Endothelial cell of umbilical vein (primary cell): ENCODE measurements around the gene NUS1. TPM values are rescaled to one million over a fixed set of nuclear protein-coding genes. Genes with fewer than 3 reads are reported as not detected.

Experiments used
- BruUV-seq: library from RNA; stranded (reverse); fragments of 400-500 nt; replicated peaks from 2 replicates; lab custom pipeline; 2021; lab: Mats Ljungman, UMichigan
- CTCF ChIA-PET: fragments of 300-600, 350-600 bp; sonication (Branson Sonifier 250); formaldehyde crosslinking; loops from one replicate; lab custom pipeline; 2021; ENCODE audit warnings: antibody characterized with exemption, inconsistent platforms; lab: Charles Lee
- POLR2A ChIA-PET: fragments of 300-600, 350-600 bp; sonication (Branson Sonifier 250); formaldehyde crosslinking; loops from one replicate; lab custom pipeline; 2021; ENCODE audit warnings: antibody characterized with exemption, inconsistent platforms; lab: Charles Lee
- DNase-seq: peaks from one replicate; pipeline ENCODE4 v3.0.0-alpha.2; 2011; ENCODE audit warnings: low read depth, low spot score
- FAIRE-seq: peaks from 2 replicates; lab custom pipeline; 2011; peaks lifted over from hg19 to GRCh38; lab: Jason Lieb, UNC
- H2AFZ ChIP-seq: 2 replicates; pipeline ENCODE4 v1.6.0; 2012; ENCODE audit warnings: low read depth, low read length, control low read depth, inconsistent platforms
- H3K27ac ChIP-seq: 2 replicates; pipeline ENCODE4 v1.5.1; 2011; ENCODE audit warnings: low read depth, mild to moderate bottlenecking, control low read depth, low read length, moderate library complexity; ENCODE audit not compliant: insufficient read depth
- H3K27me3 ChIP-seq, 2 experiments: 2 replicates each; pipeline versions ENCODE4 v1.6.0 to v1.6.1; 2011; ENCODE audit warnings: low read length in 2 of 2, mixed read lengths in 1 of 2; ENCODE audit not compliant: control insufficient read depth in 2 of 2, insufficient read depth in 2 of 2
- H3K36me3 ChIP-seq, 2 experiments: 2 replicates in 1 of 2; 3 replicates in 1 of 2; pipeline ENCODE4 v1.5.1; 2011; ENCODE audit warnings: low read length in 2 of 2, mild to moderate bottlenecking in 1 of 2, moderate library complexity in 1 of 2; ENCODE audit not compliant: control insufficient read depth in 2 of 2, insufficient read depth in 2 of 2; ENCODE audit errors: extremely low read depth in 1 of 2
- H3K4me1 ChIP-seq: 3 replicates; pipeline ENCODE4 v1.5.1; 2011; ENCODE audit warnings: mild to moderate bottlenecking, low read length; ENCODE audit not compliant: control insufficient read depth, insufficient read depth; ENCODE audit errors: extremely low read depth
- H3K4me2 ChIP-seq: 2 replicates; pipeline ENCODE4 v1.6.1; 2011; ENCODE audit warnings: low read length, control low read depth, mixed read lengths; ENCODE audit not compliant: insufficient read depth
- H3K4me3 ChIP-seq, 3 experiments: fragments of 200-600 bp in 1 of 3; sonication (generic), shearing (Covaris generic) in 1 of 3; replicated peaks in 1 of 3; 2 replicates each; pipeline ENCODE4 v1.5.1; 2011 to 2016; ENCODE audit warnings: control low read depth in 3 of 3, low read length in 3 of 3, mild to moderate bottlenecking in 2 of 3, inconsistent platforms in 1 of 3, low read depth in 1 of 3, moderate library complexity in 1 of 3; ENCODE audit not compliant: insufficient read depth in 1 of 3
- H3K79me2 ChIP-seq: 2 replicates; pipeline ENCODE4 v1.6.0; 2012; ENCODE audit warnings: low read length, inconsistent platforms; ENCODE audit not compliant: control insufficient read depth, insufficient read depth
- H3K9ac ChIP-seq: replicated peaks from 2 replicates; pipeline ENCODE3; 2011; ENCODE audit warnings: low read length, control low read depth; ENCODE audit not compliant: insufficient read depth; ENCODE audit errors: extremely low read depth
- H3K9me1 ChIP-seq: replicated peaks from 3 replicates; pipeline ENCODE4 v1.6.0; 2011; ENCODE audit warnings: mild to moderate bottlenecking, low read length; ENCODE audit not compliant: control insufficient read depth, insufficient read depth; ENCODE audit errors: extremely low read depth
- H3K9me3 ChIP-seq: replicated peaks from 2 replicates; pipeline ENCODE4 v1.5.1; 2012; ENCODE audit warnings: low read length, inconsistent platforms; ENCODE audit not compliant: control insufficient read depth, insufficient read depth
- H4K20me1 ChIP-seq: replicated peaks from 2 replicates; pipeline ENCODE3; 2011; ENCODE audit warnings: mild to moderate bottlenecking, low read length; ENCODE audit not compliant: control insufficient read depth, insufficient read depth; ENCODE audit errors: extremely low read depth
- CTCF ChIP-seq, 2 donors: IDR thresholded peaks; 1 replicate in 1 of 2; 2 replicates in 1 of 2; pipeline ENCODE4 v1.5.1; 2011; ENCODE audit warnings: low read length in 2 of 2, mild to moderate bottlenecking in 2 of 2, moderate library complexity in 2 of 2, control low read depth in 1 of 2, inconsistent platforms in 1 of 2, low read depth in 1 of 2; ENCODE audit not compliant: insufficient read depth in 1 of 2; ENCODE audit errors: extremely low read depth in 1 of 2
- EZH2 ChIP-seq: IDR thresholded peaks from 2 replicates; pipeline ENCODE4 v1.6.1; 2012; ENCODE audit warnings: borderline replicate concordance, low read depth, mild to moderate bottlenecking, moderate library complexity, low read length, inconsistent platforms; ENCODE audit not compliant: severe bottlenecking
- FOS ChIP-seq: IDR thresholded peaks from 2 replicates; pipeline ENCODE4 v1.6.1; 2011; ENCODE audit warnings: mild to moderate bottlenecking, low read length, moderate library complexity, borderline replicate concordance; ENCODE audit not compliant: insufficient read depth
- GATA2 ChIP-seq: IDR thresholded peaks from 2 replicates; pipeline ENCODE4 v1.7.0; 2011; ENCODE audit warnings: low read depth, mild to moderate bottlenecking, moderate library complexity, mixed read lengths, low read length; ENCODE audit not compliant: insufficient read length, insufficient read depth
- JUN ChIP-seq: IDR thresholded peaks from 2 replicates; pipeline ENCODE4 v1.6.1; 2011; ENCODE audit warnings: borderline replicate concordance, low read depth; ENCODE audit not compliant: insufficient read length, insufficient read depth
- MAX ChIP-seq: IDR thresholded peaks from 2 replicates; pipeline ENCODE4 v1.6.1; 2011; ENCODE audit not compliant: insufficient read depth, insufficient read length
- MYC ChIP-seq: IDR thresholded peaks from one replicate; pipeline ENCODE4 v1.6.1; 2011; ENCODE audit warnings: mild to moderate bottlenecking, low read depth, low read length
- POLR2A ChIP-seq: IDR thresholded peaks from 2 replicates; pipeline ENCODE4 v1.6.1; 2012; ENCODE audit warnings: low read depth, mild to moderate bottlenecking, control low read depth, low read length
- POLR2AphosphoS5 ChIP-seq: IDR thresholded peaks from 2 replicates; pipeline ENCODE4 v1.6.1; 2012; ENCODE audit warnings: low read depth, mild to moderate bottlenecking, control low read depth, low read length, moderate library complexity; ENCODE audit not compliant: insufficient read depth
- dilution Hi-C: fragments of 300-500 bp; cut with MboI; formaldehyde crosslinking; loops from one replicate; pipeline ENCODE4 v1.15.0; 2019; ENCODE audit warnings: low sequenced_read_pairs; ENCODE audit not compliant: extremely low pct_ligation_motif_present
- intact Hi-C: fragments of 100-400 bp; cut with micrococcal nuclease; formaldehyde crosslinking; loops from one replicate; pipeline ENCODE4 v1.10.0; 2022
- polyA plus RNA-seq, 4 experiments: library from polyadenylated mRNA; depleted of rRNA in 3 of 4; stranded (reverse) in 3 of 4; unstranded in 1 of 4; fragments of >200 nt; gene quantifications; 2 replicates each; pipeline versions ENCODE4 v1.2.1 to v1.2.3, GENCODE V29; 2011 to 2012; ENCODE audit warnings: missing spikeins in 1 of 4
- total RNA-seq: library from RNA; stranded (reverse); gene quantifications from 2 replicates; pipeline ENCODE4 v1.2.3, GENCODE V29; 2021

Gene NUS1
- total and polyA plus RNA-seq, 2 donors (not counting 3 experiments of a cell fraction or from before 2014, with no cell fraction given), result 9.5 to 33.4 TPM

- dilution Hi-C loops (no loop called here), intact Hi-C loops (no loop called here)
- H3K27me3 ChIP-seq, result no peaks in the 10 kb centered on the region
- no peaks in the 10 kb centered on the region for H3K4me1 ChIP-seq
- no peaks in the 10 kb centered on the region for H3K36me3 ChIP-seq
- ChIA-PET CTCF (interaction anchor here (0.6 to 1.0 kb wide), 2 partner anchors 12 to 179 kb away, joined by 3 read pairs; no protein-coding TSS in a partner anchor), POLR2A (no interaction called here)
- DNase-seq (no peak), FAIRE-seq (no peak)
- H3K79me2 ChIP-seq, result no peaks in the 10 kb centered on the region
- H3K9me1 ChIP-seq, result no peaks in the 10 kb centered on the region
- H3K4me3 ChIP-seq, result no peak overlapping the region
- TF ChIP-seq MAX, result no peak
- no peak for TF ChIP-seq FOS
- TF ChIP-seq MYC, result no peak
- no peak for TF ChIP-seq JUN
- no peak for TF ChIP-seq EZH2
- TF ChIP-seq POLR2AphosphoS5, result no peak
- TF ChIP-seq CTCF (IDR thresholded peaks at IDR 0.05; ENCODE audit: extremely low read depth in 1 of 2, insufficient read depth in 1 of 2, low read depth in 1 of 2, low read length in 2 of 2), result no peak
- no peak for TF ChIP-seq POLR2A
- TF ChIP-seq GATA2, result no peak
- no peak overlapping the region for H2AFZ ChIP-seq
- H3K4me2 ChIP-seq, result no peak overlapping the region
- no peak overlapping the region for H3K27ac ChIP-seq
- no peak overlapping the region for H3K9ac ChIP-seq
- H3K9me3 ChIP-seq, result no peaks in the 10 kb centered on the region
- H4K20me1 ChIP-seq, result no peaks in the 10 kb centered on the region
- no TSS peak for BruUV-seq
Observed at GRCh38 chr6:117629119-117629660, 46.1 kb upstream of the NUS1 start.
